Measurements from ENCODE around the gene SERPINB12.

SERPINB12 gene

DNA sequence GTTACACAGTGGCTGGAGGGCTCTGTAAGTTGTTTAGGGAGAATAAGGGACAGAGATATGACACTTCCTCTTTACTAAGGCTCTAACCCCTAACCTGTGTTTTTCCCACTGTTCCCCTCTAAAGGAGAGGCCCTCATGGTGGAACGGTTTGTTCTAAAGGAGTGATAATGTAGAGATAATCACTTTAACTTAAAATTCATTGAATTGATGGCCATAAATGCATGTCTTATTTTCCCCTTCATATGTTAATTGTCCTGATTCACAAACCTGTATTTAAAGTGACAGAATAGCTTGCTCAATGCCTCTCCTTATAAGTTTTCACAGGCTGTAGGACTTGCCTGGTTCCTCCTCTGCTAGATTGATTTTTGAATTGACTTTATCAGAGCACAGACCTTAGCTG lies at the start of gene SERPINB12:
TSS of gene SERPINB12 (plus strand) at position 301 of the 400 bp plus-strand sequence. CDS start 13,791 bp downstream, outside the sequence.
- H3K27ac ChIP-seq, result peak within 1 kb of the TSS in 1 of 21 experiments; percentile 18
- no peak within 1 kb of the TSS for H3K4me3 ChIP-seq

DNA sequence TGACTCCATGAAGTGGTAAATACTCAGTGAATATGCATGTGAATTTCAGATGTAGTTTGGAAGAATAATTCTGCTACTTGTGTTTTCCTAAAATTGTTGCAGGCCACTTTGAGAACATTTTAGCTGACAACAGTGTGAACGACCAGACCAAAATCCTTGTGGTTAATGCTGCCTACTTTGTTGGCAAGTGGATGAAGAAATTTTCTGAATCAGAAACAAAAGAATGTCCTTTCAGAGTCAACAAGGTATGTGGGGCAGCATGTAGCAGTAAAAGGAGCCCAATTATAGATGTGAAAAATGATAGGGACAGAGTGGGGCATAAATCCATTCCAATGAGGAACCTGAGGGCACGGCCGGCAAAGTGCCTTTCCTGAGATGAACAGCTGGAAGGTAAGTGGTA lies 49.3 kb upstream of the SERPINB12 start:
- no peak overlapping the region for H3K4me3 ChIP-seq
- H3K27ac ChIP-seq, result no peak overlapping the region

- Histone ChIP-seq H3K4me3 (no peak overlapping the region), H3K27ac (no peak overlapping the region)
Observed at GRCh38 chr18:63495675-63496074, 46.5 kb upstream of the SERPINB12 start.

DNA sequence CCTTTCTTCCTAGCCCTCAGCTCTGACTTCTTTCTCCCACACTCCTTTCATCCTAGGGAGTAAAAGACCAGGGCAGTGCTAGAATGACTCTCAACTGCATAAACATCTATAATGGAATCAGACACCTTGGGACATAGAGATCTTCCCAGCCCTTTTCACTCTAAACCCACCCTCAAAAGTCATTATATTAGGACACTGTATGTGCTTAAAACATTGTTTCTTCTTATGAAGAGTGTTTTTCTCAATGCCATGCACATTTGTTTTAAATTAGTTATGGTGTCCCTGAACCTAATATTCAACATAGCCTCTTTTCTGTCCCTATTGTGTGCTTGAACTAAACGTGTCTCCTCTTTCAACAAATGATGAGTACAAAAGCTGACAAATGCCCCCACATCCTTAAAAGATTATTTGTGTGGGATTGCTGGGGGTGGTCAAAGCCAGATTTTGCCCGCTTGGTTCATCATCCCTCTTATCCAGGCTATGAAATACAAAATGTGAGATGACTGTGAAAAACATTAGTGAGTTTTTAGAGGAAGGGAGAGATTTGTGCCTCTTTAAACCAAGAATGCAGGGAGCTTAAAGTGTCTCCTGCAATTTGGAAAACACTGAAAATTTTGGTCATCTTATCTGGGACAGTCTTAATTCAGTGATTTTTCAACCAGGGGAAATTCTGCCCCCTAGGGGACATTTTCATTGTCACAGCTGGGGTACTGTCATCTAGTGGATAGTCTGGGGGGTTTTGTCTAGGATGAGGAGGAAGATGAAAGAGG lies 36.4 kb upstream of the SERPINB12 start:
- Histone ChIP-seq H3K4me3 (no peak overlapping the region), H3K27ac (no peak overlapping the region)

- no peak overlapping the region for H3K27ac ChIP-seq
- H3K4me3 ChIP-seq, result no peak overlapping the region
Observed at GRCh38 chr18:63506336-63506646, 35.9 kb upstream of the SERPINB12 start.

DNA sequence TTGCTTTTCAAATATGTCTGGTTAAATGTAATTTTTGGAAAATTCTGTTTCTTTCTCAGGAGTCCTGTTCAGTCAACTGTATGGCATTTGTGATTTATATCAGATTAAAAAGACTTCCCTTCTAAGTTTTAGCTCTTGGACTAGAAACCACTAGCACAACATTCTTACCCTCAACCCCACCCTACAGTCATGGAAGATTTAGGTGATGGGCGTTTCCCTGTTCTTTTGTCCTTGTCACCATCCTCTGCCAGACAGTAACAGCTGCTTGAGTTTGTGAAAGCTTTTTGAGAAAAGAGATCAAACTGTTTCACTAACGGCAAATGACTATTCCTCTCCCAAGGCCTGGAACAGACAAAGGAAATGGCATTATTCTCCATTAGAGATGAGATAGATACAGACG lies 33.6 kb upstream of the SERPINB12 start:
- H3K4me3 ChIP-seq, result no peak overlapping the region
- H3K27ac ChIP-seq, result peak overlapping the region in 1 of 21 experiments; percentile 10

- Histone ChIP-seq H3K27ac (no peak overlapping the region), H3K4me3 (no peak overlapping the region)
Observed at GRCh38 chr18:63511285-63511684, 30.9 kb upstream of the SERPINB12 start.

GRCh38 chr18:63514326-63514725 lies 27.8 kb upstream of the SERPINB12 start:
- H3K27ac ChIP-seq, result no peak overlapping the region
- H3K4me3 ChIP-seq, result no peak overlapping the region

GRCh38 chr18:63514888-63515678 lies 27.1 kb upstream of the SERPINB12 start:
- H3K4me3 ChIP-seq, result no peak overlapping the region
- no peak overlapping the region for H3K27ac ChIP-seq

DNA sequence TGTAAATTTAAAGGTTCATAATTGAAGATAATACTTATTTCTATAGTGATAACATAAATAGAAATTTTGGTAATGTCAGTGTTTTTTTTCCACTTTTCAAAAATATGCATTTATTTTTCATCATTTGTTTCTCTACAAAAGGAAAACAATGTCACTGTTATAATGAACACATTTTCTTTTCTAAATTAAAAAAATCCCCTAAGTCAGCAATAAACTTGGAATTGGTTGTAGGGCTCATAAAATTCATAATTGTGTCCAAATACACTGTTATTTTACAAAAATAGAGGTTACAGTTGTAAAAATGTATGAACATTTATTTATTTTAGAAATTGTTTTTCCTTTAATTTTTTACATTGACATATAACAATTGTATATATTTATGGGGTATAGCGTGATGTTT lies 26.4 kb upstream of the SERPINB12 start:
- no peak overlapping the region for H3K4me3 ChIP-seq

DNA sequence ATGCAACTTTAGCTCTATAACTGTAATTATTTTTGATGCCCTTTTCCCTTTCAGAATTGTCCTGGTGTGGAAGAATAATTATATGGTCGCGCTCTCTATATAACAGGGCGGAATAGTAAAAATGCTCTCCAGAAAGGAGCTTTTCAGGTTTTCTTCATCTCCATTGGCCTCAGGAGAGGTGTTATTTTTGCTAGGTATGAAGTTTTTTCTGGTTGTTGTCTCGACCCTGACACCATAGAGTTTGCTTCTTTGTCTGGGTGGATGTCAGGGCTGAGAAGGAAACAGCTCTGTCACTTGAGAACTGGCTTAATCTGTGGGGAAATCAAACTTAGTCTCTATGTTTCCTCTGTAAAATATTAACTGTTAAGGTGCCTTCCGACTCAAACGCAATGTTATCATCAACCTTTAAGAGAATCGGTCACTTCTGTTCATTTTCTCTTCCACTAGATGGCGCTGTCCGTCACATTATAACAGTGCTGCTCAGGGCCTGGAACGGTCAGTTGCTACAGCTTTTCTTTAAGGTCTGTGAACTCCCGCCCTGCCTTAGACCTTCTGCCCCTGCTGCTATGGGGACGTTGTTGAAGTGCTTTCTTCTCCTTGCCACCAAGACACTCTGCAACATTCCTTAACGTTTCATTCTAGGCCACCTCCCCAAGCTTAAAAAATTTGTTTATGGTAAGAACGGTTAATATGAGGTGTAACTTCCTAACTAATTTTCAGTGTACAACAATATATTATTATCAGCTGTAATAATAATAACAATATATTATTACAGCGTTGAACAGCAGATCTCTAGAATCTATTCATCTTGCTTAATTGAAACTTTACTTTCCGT lies 23.8 kb upstream of the SERPINB12 start:
- Histone ChIP-seq H3K27ac (no peak overlapping the region), H3K4me3 (no peak overlapping the region)

More for the DNA sequence above, 26.4 kb upstream of the SERPINB12 start:
- no peak overlapping the region for H3K27ac ChIP-seq

GRCh38 chr18:63520053-63520685 lies 22.0 kb upstream of the SERPINB12 start:
- peak overlapping the region in 6 of 21 experiments; percentile 4 to 49 (median 24) for H3K27ac ChIP-seq
- no peak overlapping the region for H3K4me3 ChIP-seq

DNA sequence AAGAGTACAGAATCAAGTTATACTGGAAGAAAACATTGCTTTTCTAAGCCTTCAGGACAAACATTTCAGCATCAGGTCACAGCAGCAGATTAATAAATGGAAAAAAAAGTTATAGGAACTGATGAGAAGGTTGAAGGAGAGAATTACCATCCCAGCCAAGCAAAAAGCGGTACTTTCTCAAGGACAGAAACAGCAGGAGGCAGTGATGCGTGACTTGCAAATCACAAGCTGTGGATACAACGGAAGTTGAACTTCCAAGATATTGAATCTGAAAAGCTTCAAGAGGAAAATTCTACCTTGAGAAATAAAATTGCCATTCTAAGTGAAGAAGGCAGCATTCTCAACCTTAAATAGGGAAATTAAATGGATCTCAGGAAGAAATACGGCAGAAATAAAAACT lies 18.5 kb upstream of the SERPINB12 start:
- no peak overlapping the region for H3K4me3 ChIP-seq
- no peak overlapping the region for H3K27ac ChIP-seq

DNA sequence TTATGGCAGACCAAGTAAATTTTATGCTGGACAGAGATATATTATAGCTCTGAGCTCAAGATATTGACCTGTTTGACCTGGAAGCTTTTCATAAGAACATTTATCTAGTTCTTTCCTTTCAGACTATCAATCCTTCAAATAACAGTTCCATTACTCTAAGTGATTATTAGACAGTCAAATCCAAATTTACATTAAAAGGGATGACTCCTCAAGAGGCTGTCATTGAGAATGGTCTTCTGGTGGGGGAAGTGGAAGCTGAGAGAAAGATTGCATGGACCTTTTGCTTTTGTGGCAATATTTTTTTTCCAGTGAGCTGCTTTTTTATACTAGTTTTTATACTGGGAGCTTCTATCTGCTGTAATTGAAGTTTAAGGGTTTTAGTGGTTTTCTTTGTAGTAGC lies 14.9 kb upstream of the SERPINB12 start:
- Histone ChIP-seq H3K27ac (no peak overlapping the region), H3K4me3 (no peak overlapping the region)

GRCh38 chr18:63528863-63529492 lies 13.2 kb upstream of the SERPINB12 start:
- Histone ChIP-seq H3K4me3 (no peak overlapping the region), H3K27ac (no peak overlapping the region)

DNA sequence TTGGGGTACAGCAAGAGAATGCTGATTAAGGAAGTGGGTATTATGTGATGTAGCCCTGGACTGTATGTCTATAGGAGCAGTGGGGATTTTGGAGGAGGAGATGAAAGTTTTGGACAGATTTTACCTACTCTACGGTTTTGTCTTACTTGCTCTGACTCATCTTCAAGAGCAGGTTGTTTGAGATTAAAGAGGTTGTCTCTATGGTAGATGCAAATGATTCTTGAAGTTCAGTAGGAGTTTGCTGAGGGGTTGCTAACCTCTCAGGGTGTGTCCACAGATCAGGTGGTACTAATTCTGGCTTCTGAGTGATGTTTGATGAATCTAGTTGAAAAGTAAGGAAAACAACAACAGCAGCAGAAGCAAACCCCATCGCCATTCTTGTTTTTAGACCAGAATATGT lies 9.7 kb upstream of the SERPINB12 start:
- Histone ChIP-seq H3K4me3 (no peak overlapping the region), H3K27ac (peak overlapping the region in 6 of 21 experiments; percentile 7 to 81 (median 28))

DNA sequence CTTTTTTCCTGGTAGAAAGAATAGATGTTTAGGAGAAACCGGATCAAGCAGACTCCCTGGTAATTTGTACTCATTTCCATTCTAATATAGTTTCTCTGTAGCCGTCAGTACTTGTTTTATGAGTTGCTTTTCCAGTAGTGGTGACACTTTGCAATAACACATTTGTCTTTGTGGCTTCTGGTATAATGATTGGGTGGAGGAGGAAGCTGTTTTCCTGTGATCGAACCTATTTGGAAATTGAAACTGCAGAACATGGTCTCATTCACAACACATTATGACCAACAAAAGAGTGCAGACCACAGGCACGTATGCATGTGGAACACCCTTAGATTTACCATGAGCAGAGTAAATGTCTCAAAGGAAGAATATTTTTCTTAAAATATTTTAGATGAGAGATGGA lies 7.6 kb upstream of the SERPINB12 start:
- Histone ChIP-seq H3K27ac (peak overlapping the region in 14 of 21 experiments; percentile 5 to 81 (median 42)), H3K4me3 (no peak overlapping the region)

DNA sequence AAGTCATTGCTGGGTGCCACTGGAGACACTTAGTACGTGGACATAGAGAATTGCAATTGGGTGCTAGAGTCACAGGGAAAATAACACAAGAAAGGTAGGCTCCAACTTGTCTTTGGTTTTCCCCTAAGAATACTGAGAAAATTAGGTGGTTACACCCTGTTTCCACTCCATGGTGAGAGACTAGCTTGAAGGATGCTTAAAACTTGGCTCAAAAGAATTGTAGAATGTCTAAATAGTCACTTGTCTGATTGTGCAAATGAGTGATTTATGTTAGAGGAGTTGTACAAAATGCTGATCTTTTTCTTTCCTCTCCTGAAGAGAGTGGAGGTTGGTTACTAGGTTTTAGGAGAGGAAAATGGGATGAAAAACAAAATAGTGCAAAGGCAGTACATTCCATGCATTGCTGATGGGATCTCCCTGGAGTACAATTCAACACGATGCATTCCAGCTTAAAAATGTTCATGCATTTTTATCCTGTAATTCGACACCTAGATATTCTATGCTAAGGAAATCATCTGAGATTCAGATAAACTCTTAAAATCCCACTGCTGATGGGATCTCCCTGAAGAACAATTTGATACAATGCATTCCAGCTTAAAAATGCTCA lies 2.2 kb upstream of the SERPINB12 start:
- Histone ChIP-seq H3K4me3 (no peak overlapping the region), H3K27ac (no peak overlapping the region)

GRCh38 chr18:63544017-63544416 lies 1.8 kb downstream of the SERPINB12 start:
- Histone ChIP-seq H3K27ac (peak overlapping the region in 1 of 21 experiments; percentile 7), H3K4me3 (no peak overlapping the region)

Data from skin epidermis (tissue), 12 donors.